Spinal cord (tissue), 10 donors: Measurements from ENCODE around the gene ZNF492. TPM values are rescaled to one million over a fixed set of nuclear protein-coding genes. Genes with fewer than 3 reads are reported as not detected.
"Not testable (repeated sequence)": the region's sequence is repeated elsewhere in the genome, so short reads cannot be mapped to it uniquely, and the experiment has no call there.

Experiments
- DNase-seq, 6 donors: peaks; one replicate each; pipeline versions ENCODE4 v3.0.0 to v3.0.0-alpha.2; 2013 to 2015; ENCODE audit warnings: low spot score in 6 of 6, low read depth in 4 of 6
- H3K27ac ChIP-seq: one replicate; pipeline ENCODE4 v1.5.1; 2013; ENCODE audit warnings: low read depth, low read length, control low read depth
- H3K27me3 ChIP-seq: one replicate; pipeline ENCODE4 v1.6.1; 2013; ENCODE audit warnings: low read length; ENCODE audit not compliant: control insufficient read depth, insufficient read depth
- H3K36me3 ChIP-seq: one replicate; pipeline ENCODE4 v1.6.1; 2013; ENCODE audit warnings: low read length; ENCODE audit not compliant: control insufficient read depth, insufficient read depth
- H3K4me1 ChIP-seq: one replicate; pipeline ENCODE4 v1.6.1; 2013; ENCODE audit warnings: low read length; ENCODE audit not compliant: control insufficient read depth, insufficient read depth
- H3K4me3 ChIP-seq: one replicate; pipeline ENCODE4 v1.5.1; 2013; ENCODE audit warnings: low read depth, low read length, control low read depth
- H3K9me3 ChIP-seq: one replicate; pipeline ENCODE4 v1.6.1; 2013; ENCODE audit warnings: low read length; ENCODE audit not compliant: control insufficient read depth, insufficient read depth
- WGBS: methylation state at CpG from one replicate; pipeline ENCODE4 v1.1.5; 2013; ENCODE audit warnings: missing lambda C conversion rate; ENCODE audit not compliant: insufficient coverage; 5-methylcytosine and 5-hydroxymethylcytosine counted together
- long read RNA-seq, 4 donors: transcript quantifications; one replicate each; lab custom pipeline, GENCODE V29; 2026
- polyA plus RNA-seq, 2 donors: library from polyadenylated mRNA; unstranded; fragments of 120-200 nt; gene quantifications; one replicate each; pipeline ENCODE4 v1.2.1, GENCODE V29; 2013; ENCODE audit not compliant: insufficient read length in 2 of 2
- total RNA-seq, 2 donors: library from RNA; depleted of rRNA in 1 of 2; stranded (reverse); fragments of 120-200 nt in 1 of 2; fragments of >200 nt in 1 of 2; gene quantifications; one replicate each; pipeline versions ENCODE4 v1.2.3 to v1.2.4, GENCODE V29; 2013 to 2014
- donor health status: healthy.

The ZNF492 gene
- total RNA-seq = 1 to 10 TPM; 1.6 to 1.8 TPM
- 1 to 10 TPM; 1.0 to 1.5 TPM for polyA plus RNA-seq
- long read RNA-seq, donor 1 = 0 reads
- long read RNA-seq, donor 2 = 0 reads
- long read RNA-seq, donor 3 = 0 reads
- long read RNA-seq, donor 4, full-length matches to known transcripts = 1 of 1 reads
- long read RNA-seq, donor 4, partial matches to known transcripts = 0 of 1 reads
- long read RNA-seq, donor 4, other reads (novel, unspliced or antisense) = 0 of 1 reads

DNA sequence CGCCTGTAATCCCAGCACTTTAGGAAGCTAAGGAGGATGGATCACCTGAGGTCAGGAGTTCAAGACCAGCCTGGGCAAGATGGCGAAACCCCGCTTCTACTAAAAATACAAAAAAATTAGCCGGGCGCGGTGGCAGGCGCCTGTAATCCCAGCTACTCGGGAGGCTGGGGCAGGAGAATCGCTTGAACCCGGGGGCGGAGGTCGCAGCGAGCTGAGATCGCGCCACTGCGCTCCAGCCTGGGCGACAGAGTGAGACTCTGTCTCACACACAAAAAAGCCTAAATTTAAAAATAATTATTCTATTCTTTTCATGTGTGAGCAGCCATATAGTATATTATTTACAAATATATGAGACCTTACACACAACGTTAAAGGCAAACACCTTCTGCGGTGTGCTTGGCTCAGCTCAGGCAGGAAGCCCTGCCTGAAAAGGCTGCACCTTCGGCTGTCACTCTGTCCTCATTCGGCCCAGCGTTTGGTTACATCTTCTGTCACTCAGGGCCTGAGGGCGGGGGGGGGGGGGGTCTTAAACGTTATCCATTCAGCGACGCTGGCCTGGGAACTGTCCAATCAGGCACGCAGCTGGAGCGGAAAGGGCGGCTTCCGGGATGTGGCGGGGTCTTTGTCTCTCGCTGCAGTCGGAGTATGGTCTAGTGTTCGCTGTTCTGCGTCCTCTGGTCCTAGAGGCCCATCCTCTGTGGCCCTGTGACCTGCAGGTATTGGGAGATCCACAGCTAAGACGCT is at the start of gene ZNF492:
Gene ZNF492, plus strand, starts transcription at position 619 of the 744 bp plus-strand sequence. CDS start 19,076 bp downstream, outside the sequence.
- not testable (repeated sequence) for H3K27ac ChIP-seq
- peak; percentile 71 to 98 (median 92) for DNase-seq

DNA sequence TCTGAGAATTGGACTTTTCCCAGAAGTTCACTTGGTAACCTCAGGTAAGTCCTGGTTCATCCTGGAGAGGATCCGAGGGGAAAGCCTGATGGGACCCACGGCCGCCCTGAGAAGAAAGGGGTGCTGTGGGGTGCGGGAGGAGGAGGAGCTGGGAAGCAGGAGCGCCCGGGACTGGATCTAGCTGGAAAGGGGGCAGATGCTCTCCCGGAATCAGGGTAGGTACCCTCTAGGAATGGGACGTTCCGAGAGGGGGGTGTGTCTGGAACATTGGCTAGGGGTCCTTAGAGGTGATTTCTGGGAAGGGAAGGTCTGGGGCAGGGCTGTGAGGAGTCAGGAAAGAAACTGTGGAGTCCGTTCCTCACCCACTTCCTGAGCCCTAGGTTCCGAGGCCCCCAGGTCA is 38.7 kb upstream of the ZNF492 start:
- no peak overlapping the region for H3K4me3 ChIP-seq
- H3K9me3 ChIP-seq = peaks cover 3% of the 10 kb centered on the region
- no peak overlapping the region for H3K27ac ChIP-seq
- H3K36me3 ChIP-seq = no peaks in the 10 kb centered on the region
- no peaks in the 10 kb centered on the region for H3K27me3 ChIP-seq
- H3K4me1 ChIP-seq = no peaks in the 10 kb centered on the region
- DNase-seq = no peak
- WGBS = 40% methylated on average over 8 of the region's 11 CpGs

More for the DNA sequence above, at the start of gene ZNF492:
- not testable (repeated sequence) for H3K4me1 ChIP-seq, H3K27me3 ChIP-seq, H3K36me3 ChIP-seq, H3K9me3 ChIP-seq
- H3K4me3 ChIP-seq = peak within 1 kb of the TSS; percentile 48
- WGBS = 15% methylated on average over 27 of the region's 36 CpGs

DNA sequence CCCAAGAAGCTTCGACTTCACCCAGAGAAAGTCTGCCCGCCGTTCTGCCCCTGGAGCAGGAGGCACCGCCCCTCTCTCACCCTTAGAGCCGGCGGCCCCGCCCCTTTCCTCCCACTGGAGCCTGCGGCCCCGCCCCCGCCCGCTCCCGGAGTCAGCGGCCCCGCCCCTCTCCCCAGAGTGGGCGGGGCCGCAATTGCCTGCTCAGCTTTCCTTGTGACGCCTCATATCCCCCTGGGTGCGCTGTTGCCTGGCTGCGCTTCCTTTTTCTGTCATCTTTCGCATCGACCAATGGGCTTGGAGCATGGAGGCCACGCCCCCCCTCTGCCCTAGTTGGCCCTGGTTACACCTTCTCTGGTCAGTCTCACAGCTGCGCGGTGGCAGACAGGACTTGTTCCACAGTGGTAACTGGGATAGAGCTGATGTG is 38.2 kb upstream of the ZNF492 start:
- Histone ChIP-seq H3K27ac (no peak overlapping the region), H3K4me1 (no peaks in the 10 kb centered on the region), H3K9me3 (peaks cover 3% of the 10 kb centered on the region), H3K27me3 (no peaks in the 10 kb centered on the region), H3K4me3 (no peak overlapping the region), H3K36me3 (no peaks in the 10 kb centered on the region)
- 6% methylated on average over 20 of the region's 24 CpGs for WGBS
- no peak for DNase-seq

DNA sequence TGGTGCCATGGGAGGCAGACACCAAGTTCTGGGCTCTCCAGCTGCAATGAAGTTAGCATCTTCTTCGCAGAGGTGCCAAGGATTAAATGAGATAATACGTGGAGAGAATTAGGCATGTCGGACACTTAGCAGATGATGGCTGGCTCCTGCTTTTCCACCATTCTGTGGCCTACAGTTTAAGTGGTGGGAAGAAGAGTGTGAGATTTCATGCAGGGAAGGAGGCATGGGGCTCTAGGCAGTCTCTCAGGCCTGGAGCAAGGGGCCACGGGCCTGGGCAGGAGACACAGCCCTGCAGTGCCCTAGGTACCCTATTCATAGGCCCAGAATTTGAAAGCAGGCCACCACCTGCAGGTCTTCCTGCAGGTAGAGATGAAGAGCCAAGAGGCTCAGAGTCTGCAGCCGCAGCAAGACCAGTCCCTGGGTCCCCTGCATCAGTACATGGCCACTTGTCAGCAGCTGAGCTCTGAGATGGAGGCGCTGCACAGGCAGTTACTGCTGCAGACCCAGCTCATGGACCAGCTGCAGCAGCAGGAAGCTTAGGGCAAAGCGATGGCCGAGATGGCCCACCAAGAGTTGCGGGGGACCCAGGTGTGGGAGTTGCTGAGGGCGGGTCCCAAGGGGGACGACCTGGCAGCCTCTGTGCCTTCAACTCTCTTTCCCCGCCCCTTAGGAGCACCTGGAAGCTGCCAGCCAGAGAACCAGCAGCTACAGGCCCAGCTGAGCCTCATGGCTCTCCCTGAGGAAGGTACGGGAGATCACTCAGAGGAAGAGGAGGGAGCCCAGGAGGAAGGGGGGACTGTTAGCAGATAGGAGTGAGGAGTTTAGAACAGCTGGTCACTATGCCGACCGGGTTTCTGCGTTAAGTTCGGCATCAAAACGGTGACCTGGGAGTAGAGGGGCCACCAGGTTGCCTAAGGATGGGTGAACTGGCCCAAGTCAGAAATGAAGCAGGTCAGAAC is 33.2 kb upstream of the ZNF492 start:
- Histone ChIP-seq H3K4me3 (no peak overlapping the region), H3K27me3 (no peaks in the 10 kb centered on the region), H3K36me3 (no peaks in the 10 kb centered on the region), H3K9me3 (peaks cover 3% of the 10 kb centered on the region), H3K4me1 (no peaks in the 10 kb centered on the region), H3K27ac (no peak overlapping the region)
- no peak for DNase-seq
- 76% methylated on average over 18 of the region's 18 CpGs for WGBS

DNA sequence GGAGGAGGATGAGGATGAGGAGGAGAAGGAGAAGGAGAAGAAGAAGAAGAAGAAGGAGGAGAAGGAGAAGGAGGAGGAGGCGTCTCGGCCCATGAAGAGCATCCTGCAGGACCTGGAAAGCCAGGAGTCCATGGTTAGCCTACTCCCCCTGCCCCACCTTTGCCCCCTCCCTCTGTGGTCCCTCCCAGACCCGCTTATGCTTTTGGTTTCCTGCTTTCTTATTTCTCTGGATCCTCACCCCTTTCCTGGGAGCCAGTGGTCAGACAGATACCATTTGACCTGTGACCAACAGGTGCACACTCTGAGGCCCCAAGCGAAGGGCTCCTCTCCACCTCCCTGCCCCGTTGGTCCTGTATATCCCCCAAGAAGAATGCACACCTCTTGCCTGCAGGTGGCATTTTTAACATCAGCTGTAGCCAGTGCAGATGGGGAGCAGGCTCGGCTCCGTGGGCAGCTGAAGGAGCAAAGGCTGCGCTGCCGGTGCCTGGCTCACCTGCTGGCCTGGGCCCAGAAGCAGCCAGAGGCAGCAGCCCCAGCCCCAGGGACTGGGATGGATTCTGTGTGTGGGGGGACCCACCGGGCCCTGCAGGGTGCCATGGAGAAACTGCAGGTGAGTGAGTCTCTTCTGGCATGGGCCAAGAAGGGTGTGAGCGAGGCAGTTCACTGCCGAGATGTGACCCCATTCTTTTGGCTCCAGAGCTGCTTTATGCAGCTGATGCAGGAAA is 32.1 kb upstream of the ZNF492 start:
- Histone ChIP-seq H3K36me3 (no peaks in the 10 kb centered on the region), H3K27me3 (no peaks in the 10 kb centered on the region), H3K4me3 (no peak overlapping the region), H3K27ac (no peak overlapping the region), H3K9me3 (peaks cover 4% of the 10 kb centered on the region), H3K4me1 (no peaks in the 10 kb centered on the region)
- no peak for DNase-seq
- WGBS = 84% methylated on average over 12 of the region's 12 CpGs

DNA sequence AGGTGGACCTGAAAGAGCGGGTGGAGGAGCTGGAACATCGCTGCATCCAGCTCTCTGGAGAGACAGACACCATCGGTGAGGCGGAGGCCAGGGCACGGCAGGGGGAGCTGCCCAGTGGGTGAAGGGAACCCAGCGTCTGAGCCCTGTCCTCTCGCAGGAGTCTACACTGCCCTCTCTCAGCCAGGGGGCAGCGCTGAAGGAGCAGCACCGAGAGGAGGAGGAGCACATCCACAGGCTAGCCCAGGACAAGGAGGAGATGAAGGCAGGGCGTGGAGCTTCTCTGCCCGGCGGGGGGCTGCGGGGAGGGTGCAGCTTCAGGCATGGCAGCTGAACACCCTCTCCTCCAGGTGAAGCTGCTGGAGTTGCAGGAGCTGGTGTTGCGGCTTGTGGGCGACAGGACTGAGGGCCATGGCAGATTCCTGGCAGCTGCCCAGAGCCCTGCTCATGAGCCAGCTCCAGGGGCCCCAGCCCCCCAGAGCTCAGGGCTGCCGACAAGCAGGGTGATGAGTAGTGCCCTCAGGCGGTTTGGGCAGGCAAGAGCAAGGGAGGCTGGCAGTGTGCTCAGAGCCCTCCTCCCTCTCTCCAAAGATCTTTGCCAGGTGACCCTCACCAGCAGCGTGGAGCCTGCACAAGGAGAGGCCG is 31.4 kb upstream of the ZNF492 start:
- Histone ChIP-seq H3K27me3 (no peaks in the 10 kb centered on the region), H3K27ac (no peak overlapping the region), H3K4me3 (no peak overlapping the region), H3K9me3 (peaks cover 7% of the 10 kb centered on the region), H3K36me3 (no peaks in the 10 kb centered on the region), H3K4me1 (no peaks in the 10 kb centered on the region)
- no peak for DNase-seq
- WGBS = 65% methylated on average over 19 of the region's 19 CpGs

DNA sequence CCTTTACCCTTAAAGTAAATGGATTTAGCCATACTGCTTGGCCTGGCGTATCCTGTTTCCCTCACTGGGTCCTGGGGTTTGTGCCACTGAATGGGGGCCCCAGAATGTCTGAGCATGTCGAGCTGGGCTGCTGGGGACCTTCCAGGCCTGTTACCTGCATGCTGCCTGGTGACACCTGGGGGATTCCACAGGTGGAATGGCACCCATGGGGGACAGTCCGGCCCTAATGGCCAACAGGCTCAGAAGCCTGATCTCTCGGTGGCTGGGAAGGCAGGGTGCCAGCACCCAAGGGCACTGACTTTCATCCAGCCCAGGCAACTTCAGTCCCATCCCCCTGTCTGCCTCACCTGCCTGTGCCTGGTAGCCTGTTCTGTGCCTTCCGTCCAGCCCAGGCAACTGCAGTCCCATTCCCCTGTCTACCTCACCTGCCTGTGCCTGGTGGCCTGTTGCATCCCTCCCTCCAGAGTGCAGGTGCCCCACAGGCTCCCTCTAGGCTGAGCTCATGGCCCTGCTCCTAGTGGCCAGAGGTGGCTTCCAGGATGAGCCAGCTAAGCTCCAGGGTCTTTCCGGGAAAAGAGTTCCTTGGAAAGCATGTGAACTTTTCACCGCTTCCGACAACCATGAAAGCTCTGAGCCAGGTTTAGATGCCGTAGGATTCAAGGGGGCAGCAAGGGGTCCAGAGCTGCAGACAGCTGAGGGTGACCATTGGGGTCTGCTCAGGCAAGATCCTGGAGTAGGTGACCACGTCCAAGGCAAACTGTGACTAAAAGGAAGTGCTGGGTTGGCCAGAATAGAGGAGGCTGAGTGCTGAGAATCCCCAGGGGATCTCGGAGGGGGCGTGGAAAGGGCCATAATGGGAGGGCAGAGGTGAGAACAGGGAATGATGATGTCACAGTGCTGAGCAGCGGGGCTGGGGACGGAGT is 30.3 kb upstream of the ZNF492 start:
- H3K4me1 ChIP-seq = no peaks in the 10 kb centered on the region
- no peaks in the 10 kb centered on the region for H3K27me3 ChIP-seq
- H3K27ac ChIP-seq = no peak overlapping the region
- H3K36me3 ChIP-seq = no peaks in the 10 kb centered on the region
- 80% methylated on average over 12 of the region's 14 CpGs for WGBS
- no peak for DNase-seq
- H3K4me3 ChIP-seq = no peak overlapping the region
- H3K9me3 ChIP-seq = peaks cover 8% of the 10 kb centered on the region

DNA sequence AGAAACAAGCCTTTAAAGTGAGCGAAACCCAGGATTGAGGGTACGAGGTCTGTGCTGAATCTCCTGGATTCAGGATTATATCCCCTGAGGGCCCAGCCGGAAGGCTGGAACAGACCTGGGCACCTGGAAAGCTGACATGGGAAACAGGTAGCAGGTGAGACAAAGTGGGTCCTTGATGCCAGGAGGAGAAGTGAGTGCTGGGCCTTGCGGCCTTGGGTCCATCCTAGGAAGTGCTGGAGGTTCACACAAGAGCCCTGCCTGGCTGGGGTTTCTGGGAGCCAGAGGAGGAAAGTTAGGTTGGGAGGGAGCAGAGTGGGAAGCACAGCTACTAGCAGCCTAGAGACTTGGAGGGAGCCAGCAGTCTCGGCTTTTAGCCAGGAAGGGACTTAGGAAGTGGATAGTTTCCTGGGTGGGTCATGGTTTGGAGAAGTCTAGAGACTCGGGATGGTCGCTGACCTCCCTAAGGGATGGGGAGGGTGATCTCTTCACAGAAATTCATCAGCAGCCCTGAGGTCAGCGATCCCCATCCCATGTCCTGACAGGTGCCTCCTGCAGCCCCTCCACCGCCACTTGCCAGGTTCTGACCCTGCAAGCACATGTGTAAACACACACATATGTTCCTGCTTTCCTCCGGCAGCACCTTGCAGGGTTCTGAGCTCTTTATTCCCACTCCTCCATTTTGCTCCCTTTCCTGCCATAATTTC is 29.4 kb upstream of the ZNF492 start:
- no peak overlapping the region for H3K4me3 ChIP-seq
- WGBS = 82% methylated on average over 10 of the region's 10 CpGs
- H3K36me3 ChIP-seq = no peaks in the 10 kb centered on the region
- H3K4me1 ChIP-seq = no peaks in the 10 kb centered on the region
- H3K27ac ChIP-seq = no peak overlapping the region
- no peaks in the 10 kb centered on the region for H3K27me3 ChIP-seq
- H3K9me3 ChIP-seq = peaks cover 4% of the 10 kb centered on the region
- DNase-seq = no peak
